NCI-H2227 (cell line): ENCODE measurements around the gene NCOA7.
"Not testable (repeated sequence)": the region's sequence is repeated elsewhere in the genome, so short reads cannot be mapped to it uniquely, and the experiment has no call there.

Source experiments
- DNase-seq: peaks from one replicate; lab custom pipeline; 2025; ENCODE audit not compliant: unreplicated experiment; lab: John Stamatoyannopoulos, UW

Gene NCOA7

GRCh38 chr6:125791820-125792165 is 1.0 kb downstream of the NCOA7 start:
- no peak for DNase-seq

GRCh38 chr6:125792172-125792571 is 1.4 kb downstream of the NCOA7 start:
- DNase-seq: no peak

GRCh38 chr6:125792680-125793079 is 1.9 kb downstream of the NCOA7 start:
- no peak for DNase-seq

- no peak for DNase-seq
Measured at GRCh38 chr6:125793280-125793679, 2.5 kb downstream of the NCOA7 start.

- DNase-seq: no peak
Measured at GRCh38 chr6:125793863-125794262, 3.1 kb downstream of the NCOA7 start.

GRCh38 chr6:125794342-125795137 is 3.8 kb downstream of the NCOA7 start:
- no peak for DNase-seq

- DNase-seq: no peak
Measured at GRCh38 chr6:125795301-125795700, 4.5 kb downstream of the NCOA7 start.

GRCh38 chr6:125797120-125797885 is 6.5 kb downstream of the NCOA7 start:
- DNase-seq: no peak

- DNase-seq: no peak
Measured at GRCh38 chr6:125797886-125798444, 7.2 kb downstream of the NCOA7 start.

GRCh38 chr6:125798734-125799508 is 8.2 kb downstream of the NCOA7 start:
- no peak for DNase-seq

- DNase-seq: peak; percentile 1
Measured at GRCh38 chr6:125802383-125802782, 11.6 kb downstream of the NCOA7 start.

GRCh38 chr6:125802943-125803377 is 12.2 kb downstream of the NCOA7 start:
- no peak for DNase-seq

- DNase-seq: no peak
Measured at GRCh38 chr6:125804264-125804663, 13.5 kb downstream of the NCOA7 start.

GRCh38 chr6:125804866-125805425 is 14.2 kb downstream of the NCOA7 start:
- DNase-seq: not testable (repeated sequence)

- DNase-seq: no peak
Measured at GRCh38 chr6:125806813-125807212, 16.1 kb downstream of the NCOA7 start.

GRCh38 chr6:125807293-125807692 is 16.5 kb downstream of the NCOA7 start:
- no peak for DNase-seq

GRCh38 chr6:125808060-125808459 is 17.3 kb downstream of the NCOA7 start:
- DNase-seq: no peak

GRCh38 chr6:125808591-125808990 is 17.8 kb downstream of the NCOA7 start:
- no peak for DNase-seq

GRCh38 chr6:125809570-125810170 is 18.9 kb downstream of the NCOA7 start:
- no peak for DNase-seq

- DNase-seq: peak; percentile 59
Measured at GRCh38 chr6:125810445-125810844, 19.7 kb downstream of the NCOA7 start.

GRCh38 chr6:125811259-125811658 is 20.5 kb downstream of the NCOA7 start:
- DNase-seq: no peak
